HepG2 (cell line): ENCODE data around the gene FGD2. TPM values are rescaled to one million over a fixed set of nuclear protein-coding genes. Genes with fewer than 3 reads are reported as not detected.

Experiments
- ATRX ChIP-seq: sonication (generic); formaldehyde crosslinking; IDR thresholded peaks from 2 replicates; pipeline ENCODE4 v1.4.0; 2020; ENCODE audit warnings: missing genetic modification reagents, borderline replicate concordance
- CSRNP1 ChIP-seq: sonication (generic); formaldehyde crosslinking; IDR thresholded peaks from 2 replicates; pipeline ENCODE4 v1.8.1; 2023; ENCODE audit warnings: mild to moderate bottlenecking, missing genetic modification reagents
- GZF1 ChIP-seq: sonication (generic); formaldehyde crosslinking; IDR thresholded peaks from 2 replicates; pipeline ENCODE4 v1.5.1; 2020; ENCODE audit warnings: mild to moderate bottlenecking, missing genetic modification reagents
- HOXA3 ChIP-seq: sonication (generic); formaldehyde crosslinking; IDR thresholded peaks from 2 replicates; pipeline ENCODE4 v1.5.0; 2020; ENCODE audit warnings: missing genetic modification reagents
- HOXA9 ChIP-seq: sonication (generic); formaldehyde crosslinking; IDR thresholded peaks from 2 replicates; pipeline ENCODE4 v1.8.1; 2022; ENCODE audit warnings: missing genetic modification reagents, mild to moderate bottlenecking, moderate library complexity, borderline replicate concordance
- KDM5B ChIP-seq: sonication (generic); formaldehyde crosslinking; IDR thresholded peaks from 2 replicates; pipeline ENCODE4 v1.4.0; 2020; ENCODE audit warnings: missing genetic modification reagents, mild to moderate bottlenecking, borderline replicate concordance
- MTA3 ChIP-seq: sonication (generic); formaldehyde crosslinking; IDR thresholded peaks from 2 replicates; pipeline ENCODE4 v1.4.0; 2020; ENCODE audit warnings: missing genetic modification reagents
- NFE2L2 ChIP-seq: fragments of 150-350 bp; IDR thresholded peaks from 2 replicates; pipeline ENCODE4 v1.6.1; 2014; ENCODE audit warnings: low read length
- NKX3-1 ChIP-seq: sonication (generic); formaldehyde crosslinking; IDR thresholded peaks from 2 replicates; pipeline ENCODE4 v1.5.0; 2020; ENCODE audit warnings: missing genetic modification reagents
- SMAD9 ChIP-seq: sonication (generic); formaldehyde crosslinking; IDR thresholded peaks from 2 replicates; pipeline ENCODE4 v1.5.1; 2020; ENCODE audit warnings: mild to moderate bottlenecking, missing genetic modification reagents
- ZFP1 ChIP-seq: IDR thresholded peaks from 2 replicates; pipeline ENCODE4 v1.6.1; 2016
- ZKSCAN5 ChIP-seq: sonication (generic); formaldehyde crosslinking; IDR thresholded peaks from 2 replicates; pipeline ENCODE4 v1.5.1; 2020; ENCODE audit warnings: mild to moderate bottlenecking, missing genetic modification reagents
- ZNF101 ChIP-seq: sonication (generic); formaldehyde crosslinking; IDR thresholded peaks from 2 replicates; pipeline ENCODE4 v1.4.0; 2020; ENCODE audit warnings: mild to moderate bottlenecking, low read depth, missing genetic modification reagents, borderline replicate concordance
- ZNF18 ChIP-seq: sonication (generic); formaldehyde crosslinking; IDR thresholded peaks from 2 replicates; pipeline ENCODE4 v1.8.0; 2022; ENCODE audit warnings: mild to moderate bottlenecking, missing genetic modification reagents; ENCODE audit not compliant: insufficient replicate concordance
- ZNF224 ChIP-seq: sonication (generic); formaldehyde crosslinking; IDR thresholded peaks from 2 replicates; pipeline ENCODE4 v1.5.0; 2020; ENCODE audit warnings: mild to moderate bottlenecking, missing genetic modification reagents
- ZNF230 ChIP-seq: sonication (generic); formaldehyde crosslinking; IDR thresholded peaks from 2 replicates; pipeline ENCODE4 v1.4.0; 2020; ENCODE audit warnings: mild to moderate bottlenecking, missing genetic modification reagents
- ZNF292 ChIP-seq: sonication (generic); formaldehyde crosslinking; IDR thresholded peaks from 2 replicates; pipeline ENCODE4 v1.8.1; 2022; ENCODE audit warnings: mild to moderate bottlenecking, low read depth, missing genetic modification reagents, borderline replicate concordance
- ZNF772 ChIP-seq: sonication (generic); formaldehyde crosslinking; IDR thresholded peaks from 2 replicates; pipeline ENCODE4 v1.5.0; 2020; ENCODE audit warnings: mild to moderate bottlenecking, missing genetic modification reagents
- ZNF782 ChIP-seq: sonication (generic); formaldehyde crosslinking; IDR thresholded peaks from 2 replicates; pipeline ENCODE4 v1.4.0; 2020; ENCODE audit warnings: missing genetic modification reagents, mild to moderate bottlenecking, borderline replicate concordance
- ZSCAN29 ChIP-seq: sonication (generic); formaldehyde crosslinking; conservative IDR thresholded peaks from 2 replicates; pipeline ENCODE4 v1.4.0; 2020; ENCODE audit warnings: mild to moderate bottlenecking, missing genetic modification reagents
- polyA plus RNA-seq, 8 experiments: library from polyadenylated mRNA; depleted of rRNA in 3 of 8; stranded (reverse) in 7 of 8; unstranded in 1 of 8; fragments of >200 nt; fragmentation: Illumina TruSeq in 4 of 8; extraction: Trizol in 4 of 8; gene quantifications; 2 replicates each; pipeline versions ENCODE4 v1.2.1 to v1.2.3, GENCODE V29; 2011 to 2016; ENCODE audit warnings: low read depth in 4 of 8, missing spikeins in 1 of 8, mixed read lengths in 1 of 8; ENCODE audit not compliant: insufficient read depth in 1 of 8
- total RNA-seq, 5 experiments: library from RNA; depleted of rRNA; stranded (reverse); fragments of >200 nt; fragmentation: Illumina TruSeq; extraction: Trizol; gene quantifications; 2 replicates each; pipeline ENCODE4 v1.2.3, GENCODE V29; 2016; ENCODE audit warnings: low read depth in 1 of 5
- TF ChIP-seq, protein P1 (sequence below): sonication (generic); formaldehyde crosslinking; IDR thresholded peaks from 2 replicates; pipeline ENCODE4 v1.4.0; 2020; ENCODE audit warnings: missing genetic modification reagents, borderline replicate concordance
- TF ChIP-seq, protein P2 (sequence below): sonication (generic); formaldehyde crosslinking; IDR thresholded peaks from 2 replicates; pipeline ENCODE4 v1.8.0; 2022; ENCODE audit warnings: mild to moderate bottlenecking, missing genetic modification reagents

Gene FGD2
- total and polyA plus RNA-seq, 2 of the 13 experiments (the other 11 are each of a cell fraction or from before 2014, with no cell fraction given), result not detected

DNA sequence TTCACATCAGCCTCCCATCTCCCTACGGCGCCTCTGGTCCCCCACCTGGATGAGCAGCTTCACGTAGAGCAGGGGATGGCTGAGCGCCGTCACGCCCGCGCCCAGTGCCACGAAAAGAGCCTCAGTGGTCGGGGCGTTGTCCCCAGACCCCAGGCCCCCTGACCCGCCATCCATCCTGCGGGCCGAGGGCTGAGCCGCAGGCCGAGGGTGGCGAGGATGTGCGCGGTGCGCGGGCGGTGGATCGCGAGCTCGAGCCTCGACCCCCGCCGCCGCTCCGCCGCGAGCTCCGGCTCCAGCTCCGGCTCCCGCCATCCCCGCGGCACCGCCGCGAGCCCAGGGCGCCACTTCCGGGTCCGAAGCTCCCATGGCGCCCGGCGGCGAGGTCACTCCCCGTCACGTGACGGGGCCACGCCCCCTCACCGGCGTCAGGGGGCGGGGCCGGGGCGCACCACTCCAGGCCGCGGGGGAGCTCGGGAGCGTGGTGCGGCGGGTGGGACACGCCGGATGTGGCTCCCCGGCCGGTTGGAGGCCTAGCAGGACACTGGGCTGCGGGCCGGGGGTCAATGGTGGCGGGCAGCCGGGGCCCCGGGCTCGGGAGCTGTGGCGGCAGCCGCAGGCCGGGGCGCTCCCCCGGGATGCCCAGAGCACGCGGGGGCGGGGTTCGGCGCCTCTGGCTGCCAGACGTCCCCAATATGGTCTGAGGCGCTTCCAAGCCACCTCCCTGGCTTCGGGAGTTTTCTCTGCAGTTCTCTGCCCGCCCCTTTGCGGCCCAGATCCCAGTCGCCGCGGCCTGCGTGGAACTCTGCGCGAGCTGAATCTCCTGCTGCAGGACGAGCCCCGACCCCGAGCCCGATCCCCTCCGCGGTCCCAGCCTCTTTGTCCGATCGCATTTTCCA, 19.4 kb upstream of the FGD2 start, which contains the start of gene MTCH1 (continued):
- TF ChIP-seq, protein P1, sequence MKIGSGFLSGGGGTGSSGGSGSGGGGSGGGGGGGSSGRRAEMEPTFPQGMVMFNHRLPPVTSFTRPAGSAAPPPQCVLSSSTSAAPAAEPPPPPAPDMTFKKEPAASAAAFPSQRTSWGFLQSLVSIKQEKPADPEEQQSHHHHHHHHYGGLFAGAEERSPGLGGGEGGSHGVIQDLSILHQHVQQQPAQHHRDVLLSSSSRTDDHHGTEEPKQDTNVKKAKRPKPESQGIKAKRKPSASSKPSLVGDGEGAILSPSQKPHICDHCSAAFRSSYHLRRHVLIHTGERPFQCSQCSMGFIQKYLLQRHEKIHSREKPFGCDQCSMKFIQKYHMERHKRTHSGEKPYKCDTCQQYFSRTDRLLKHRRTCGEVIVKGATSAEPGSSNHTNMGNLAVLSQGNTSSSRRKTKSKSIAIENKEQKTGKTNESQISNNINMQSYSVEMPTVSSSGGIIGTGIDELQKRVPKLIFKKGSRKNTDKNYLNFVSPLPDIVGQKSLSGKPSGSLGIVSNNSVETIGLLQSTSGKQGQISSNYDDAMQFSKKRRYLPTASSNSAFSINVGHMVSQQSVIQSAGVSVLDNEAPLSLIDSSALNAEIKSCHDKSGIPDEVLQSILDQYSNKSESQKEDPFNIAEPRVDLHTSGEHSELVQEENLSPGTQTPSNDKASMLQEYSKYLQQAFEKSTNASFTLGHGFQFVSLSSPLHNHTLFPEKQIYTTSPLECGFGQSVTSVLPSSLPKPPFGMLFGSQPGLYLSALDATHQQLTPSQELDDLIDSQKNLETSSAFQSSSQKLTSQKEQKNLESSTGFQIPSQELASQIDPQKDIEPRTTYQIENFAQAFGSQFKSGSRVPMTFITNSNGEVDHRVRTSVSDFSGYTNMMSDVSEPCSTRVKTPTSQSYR (CRISPR knock-in tag), result no peak
- TF ChIP-seq GZF1 (CRISPR knock-in tag) (peak; percentile 60; the same call in 1 of the 2 replicates), ZNF772 (CRISPR knock-in tag) (peak; percentile 60; the same call in 1 of the 2 replicates), ZNF18 (no peak), ZNF782 (CRISPR knock-in tag) (no peak), CSRNP1 (CRISPR knock-in tag) (no peak), ZNF292 (peak; percentile 33; the same call in 1 of the 2 replicates), ATRX (CRISPR knock-in tag) (no peak), KDM5B (CRISPR knock-in tag) (peak; percentile 86), ZKSCAN5 (CRISPR knock-in tag) (no peak), ZFP1 (CRISPR knock-in tag) (no peak), ZNF101 (CRISPR knock-in tag) (peak; percentile 64; the same call in 1 of the 2 replicates), ZNF224 (CRISPR knock-in tag) (no peak; the same call in 1 of the 2 replicates), SMAD9 (CRISPR knock-in tag) (no peak), ZSCAN29 (peak; percentile 44; the same call in 1 of the 2 replicates), ZNF230 (peak; percentile 86), NKX3-1 (no peak; the same call in 1 of the 2 replicates), HOXA9 (CRISPR knock-in tag) (peak; percentile 56; the same call in 1 of the 2 replicates), HOXA3 (CRISPR knock-in tag) (peak; percentile 89), MTA3 (CRISPR knock-in tag) (no peak), NFE2L2 (no peak)
- TF ChIP-seq, protein P2, sequence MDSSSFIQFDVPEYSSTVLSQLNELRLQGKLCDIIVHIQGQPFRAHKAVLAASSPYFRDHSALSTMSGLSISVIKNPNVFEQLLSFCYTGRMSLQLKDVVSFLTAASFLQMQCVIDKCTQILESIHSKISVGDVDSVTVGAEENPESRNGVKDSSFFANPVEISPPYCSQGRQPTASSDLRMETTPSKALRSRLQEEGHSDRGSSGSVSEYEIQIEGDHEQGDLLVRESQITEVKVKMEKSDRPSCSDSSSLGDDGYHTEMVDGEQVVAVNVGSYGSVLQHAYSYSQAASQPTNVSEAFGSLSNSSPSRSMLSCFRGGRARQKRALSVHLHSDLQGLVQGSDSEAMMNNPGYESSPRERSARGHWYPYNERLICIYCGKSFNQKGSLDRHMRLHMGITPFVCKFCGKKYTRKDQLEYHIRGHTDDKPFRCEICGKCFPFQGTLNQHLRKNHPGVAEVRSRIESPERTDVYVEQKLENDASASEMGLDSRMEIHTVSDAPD, result no peak; the same call in 1 of the 2 replicates
